NCI-H1694 (cell line): ENCODE measurements around the gene SIGLEC15.
"Not testable (repeated sequence)": the region's sequence is repeated elsewhere in the genome, so short reads cannot be mapped to it uniquely, and the experiment has no call there.

Source experiments
- DNase-seq: peaks from one replicate; lab custom pipeline; 2025; lab: John Stamatoyannopoulos, UW

SIGLEC15 gene

DNA sequence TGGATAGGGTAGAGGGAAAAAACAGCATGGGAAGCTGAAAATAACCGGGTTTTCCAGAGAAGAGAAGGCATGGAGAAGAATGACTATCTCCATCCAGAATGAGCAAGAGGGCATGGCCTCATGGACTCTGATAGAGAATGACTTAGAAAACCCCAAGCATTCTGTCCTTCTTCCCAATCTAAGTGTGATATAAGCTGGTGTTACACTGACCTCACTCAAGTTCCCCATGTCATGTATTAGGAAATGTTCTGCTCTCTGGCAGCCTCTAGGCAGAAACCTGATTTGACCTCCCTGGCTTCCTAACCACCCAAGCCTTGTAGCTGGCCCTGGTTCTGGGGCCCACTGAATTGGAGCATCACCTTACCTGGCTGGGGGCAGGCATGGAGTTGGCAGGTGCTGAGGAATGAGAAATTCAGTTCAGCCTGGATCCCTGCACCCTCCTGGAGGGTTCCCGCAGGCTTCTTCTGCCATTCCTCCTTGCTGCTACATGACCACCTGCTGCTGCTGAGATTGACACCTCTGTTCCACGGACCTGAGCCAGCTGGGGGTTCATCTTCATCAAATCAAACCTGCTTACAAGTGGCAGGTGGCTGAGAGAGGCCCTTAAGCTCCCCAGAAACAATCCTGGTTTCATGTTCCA is 5.2 kb upstream of the SIGLEC15 start:
- DNase-seq, result no peak

DNA sequence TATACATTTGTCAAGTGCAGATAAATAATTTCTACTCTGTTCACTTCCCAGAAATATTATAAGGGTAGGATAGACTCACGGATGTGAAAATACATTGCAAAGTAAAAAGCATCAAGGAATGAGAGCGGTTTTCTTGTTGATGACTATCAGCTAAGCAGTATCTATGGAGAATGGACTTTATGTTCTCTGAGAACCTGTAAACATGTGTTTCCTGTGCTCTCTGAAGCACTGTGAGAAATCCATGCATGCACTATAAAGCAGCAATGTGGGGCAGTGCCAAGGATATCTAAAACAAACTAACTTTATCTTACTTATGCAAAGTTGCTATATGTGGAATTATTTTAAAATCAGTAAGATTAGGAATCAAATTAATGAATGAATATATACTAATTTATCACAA is 4.4 kb upstream of the SIGLEC15 start:
- DNase-seq, result no peak

DNA sequence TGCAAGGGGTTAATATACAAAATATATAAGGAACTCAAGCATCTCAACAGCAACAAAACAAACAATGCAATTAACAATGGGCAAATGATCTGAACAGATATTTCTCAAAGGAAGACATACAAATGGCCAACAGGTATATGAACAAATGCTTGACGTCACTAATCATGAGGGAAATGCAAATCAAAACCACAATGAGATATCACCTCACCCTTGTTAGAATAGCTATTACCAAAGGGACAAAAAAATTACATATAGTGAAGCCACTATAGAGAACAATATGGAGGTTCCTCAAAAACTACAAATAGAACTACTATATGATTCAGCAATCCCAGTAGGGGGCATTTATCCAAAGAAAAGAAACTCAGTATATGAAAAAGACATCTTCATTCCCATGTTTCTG is 3.8 kb upstream of the SIGLEC15 start:
- no peak for DNase-seq

DNA sequence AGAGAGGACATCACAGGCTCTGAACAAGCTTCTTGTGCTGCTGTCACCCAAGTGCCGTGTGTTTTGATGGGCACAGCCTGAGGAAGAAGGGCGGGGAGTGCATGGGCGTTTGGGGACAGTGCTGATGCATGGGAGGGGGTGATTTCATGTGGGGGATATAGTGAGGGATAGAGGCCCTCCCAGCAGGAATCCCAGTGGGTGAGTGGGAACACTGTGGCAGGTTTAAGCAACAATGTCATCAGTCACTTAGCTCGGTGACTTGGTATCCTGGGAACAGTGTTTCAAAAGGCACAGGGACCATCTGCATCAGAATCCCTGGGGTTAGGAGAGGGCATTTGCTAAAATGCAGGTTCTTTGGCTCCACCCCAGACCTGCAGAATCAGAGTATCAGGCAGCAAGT is 609 bp downstream of the SIGLEC15 start:
- no peak for DNase-seq

DNA sequence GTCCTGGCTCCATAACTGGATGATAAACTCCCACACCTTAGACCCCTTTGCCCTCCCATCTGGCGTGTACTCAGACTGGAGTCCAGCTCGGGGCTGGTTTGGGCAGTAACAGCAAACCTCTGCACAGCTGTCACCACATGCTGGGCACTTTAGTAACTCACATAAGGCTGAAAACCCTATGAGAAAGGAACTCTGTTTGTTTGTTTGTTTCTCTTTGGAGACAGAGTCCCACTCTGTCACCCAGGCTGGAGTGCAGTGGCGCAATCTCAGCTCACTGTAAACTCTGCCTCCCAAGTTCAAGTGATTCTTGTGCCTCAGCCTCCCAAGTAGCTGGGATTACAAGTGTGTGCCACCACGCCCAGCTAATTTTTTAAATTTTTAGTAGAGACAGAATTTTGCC is 1.2 kb downstream of the SIGLEC15 start:
- not testable (repeated sequence) for DNase-seq

DNA sequence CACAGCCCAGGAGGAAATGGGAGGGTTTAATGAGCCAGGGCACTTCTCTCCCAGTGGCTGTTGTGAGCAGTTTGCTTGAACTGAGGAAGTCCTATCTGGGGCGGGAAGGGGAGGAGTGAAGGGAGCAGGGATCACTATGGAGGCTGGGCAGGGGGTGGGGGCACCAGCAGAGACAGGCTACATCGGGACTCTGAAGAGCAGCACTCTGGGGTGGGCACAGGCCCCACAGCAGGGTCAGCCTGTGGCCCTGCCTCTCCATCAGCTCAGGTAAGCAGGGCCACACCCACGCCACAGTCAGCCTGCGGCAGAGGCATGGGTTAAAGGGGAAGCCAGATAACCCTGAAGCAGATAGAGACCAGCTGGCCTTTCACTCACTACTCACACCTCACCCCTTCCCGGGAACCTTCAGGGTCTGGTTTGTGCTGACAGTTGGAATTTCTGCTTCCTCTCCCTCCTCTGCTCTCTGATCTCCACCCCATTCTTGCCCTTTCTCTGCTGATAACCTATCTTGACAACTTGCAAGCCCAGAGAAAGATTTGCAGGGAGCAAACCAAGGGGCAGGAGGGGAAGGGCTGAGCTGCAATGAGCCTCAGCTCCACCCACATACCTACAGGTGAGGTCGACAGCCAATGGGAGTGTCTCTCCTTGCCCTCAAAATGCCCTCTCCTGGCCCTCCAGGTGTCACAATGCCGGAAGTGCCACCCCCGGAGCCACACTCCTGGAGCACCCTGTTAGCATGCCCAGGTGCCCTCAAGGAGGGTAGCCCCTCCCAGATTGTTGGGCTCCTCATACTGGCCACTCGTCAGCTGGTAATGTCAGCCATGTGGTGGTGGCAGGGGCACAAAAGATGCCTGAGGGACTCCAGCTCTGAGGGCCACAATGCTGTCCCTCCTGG is 3.7 kb downstream of the SIGLEC15 start:
- DNase-seq, result no peak

DNA sequence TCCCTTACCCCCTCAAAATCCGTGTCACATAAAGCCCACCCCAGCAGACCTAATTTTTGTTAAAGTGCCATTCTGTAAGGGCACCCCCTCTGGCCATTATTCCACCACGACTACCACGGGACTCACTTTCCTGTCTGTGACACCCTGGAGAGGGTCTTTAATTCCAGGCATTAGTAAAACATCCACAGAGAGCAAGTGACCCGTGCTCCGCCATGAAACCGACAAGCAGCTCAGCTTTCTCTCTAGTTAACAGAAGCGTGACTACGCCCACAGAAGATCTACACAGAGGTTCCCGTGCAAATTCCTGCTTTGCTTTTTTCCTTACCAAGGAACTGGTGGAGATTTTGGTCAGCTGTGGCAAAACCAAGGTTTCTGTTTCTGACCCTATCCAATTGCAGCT is 4.4 kb downstream of the SIGLEC15 start:
- DNase-seq, result no peak

DNA sequence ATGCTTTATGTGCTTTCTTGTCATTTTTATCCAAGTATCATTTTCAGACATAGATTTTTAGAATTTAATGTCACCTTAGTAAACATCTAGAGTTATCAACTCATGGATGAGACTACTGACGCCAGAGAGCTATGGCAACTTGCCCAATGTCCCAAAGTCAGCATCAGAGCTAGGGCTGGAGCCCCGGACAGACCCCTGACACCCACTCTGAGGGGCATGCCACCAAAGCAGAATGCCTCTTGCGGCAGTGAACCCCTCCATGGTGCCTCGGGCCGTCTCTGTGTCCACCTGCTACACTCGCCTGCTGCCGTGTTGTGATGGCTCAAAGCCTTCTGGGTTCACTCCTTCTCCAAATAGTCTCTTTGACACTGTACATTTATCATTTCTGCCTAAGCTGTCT is 5.4 kb downstream of the SIGLEC15 start:
- DNase-seq, result no peak

DNA sequence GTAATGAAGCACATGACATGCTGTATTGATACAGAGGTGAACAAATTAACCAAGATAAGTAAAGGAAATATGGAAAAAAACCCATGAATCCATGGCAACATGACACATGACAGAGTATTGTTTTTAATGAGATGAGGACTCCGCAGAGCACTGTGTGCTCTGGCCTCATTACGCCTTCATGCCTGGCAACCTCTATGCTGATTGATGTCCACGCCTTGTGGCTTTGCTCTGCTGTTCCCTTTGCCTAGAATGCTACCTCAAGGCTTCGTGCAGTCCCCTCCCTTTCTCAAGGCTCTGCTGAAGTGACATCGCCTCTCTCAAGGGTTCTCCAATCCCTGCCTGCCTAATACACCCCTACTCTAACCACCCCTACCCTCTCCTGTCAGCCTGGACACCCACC is 8.4 kb downstream of the SIGLEC15 start:
- no peak for DNase-seq

DNA sequence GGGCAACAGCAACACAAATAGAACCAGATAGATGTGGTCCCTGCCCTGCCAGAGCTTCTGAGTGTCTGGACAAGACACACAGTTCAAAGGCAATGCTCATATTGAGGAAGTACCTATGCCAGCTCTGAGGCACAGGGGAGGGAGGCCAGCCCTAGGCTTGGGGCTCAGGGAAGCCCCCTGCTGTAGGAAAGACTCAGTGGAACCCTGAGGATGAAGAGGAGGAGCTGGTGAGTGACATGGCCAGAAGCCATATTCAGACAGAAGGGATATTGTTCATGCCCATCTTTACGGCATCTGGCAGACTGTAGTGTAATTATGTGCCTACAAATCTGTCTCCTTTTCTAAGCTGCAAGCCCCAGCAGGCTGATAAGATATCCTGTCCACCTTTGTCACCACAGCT is 8.8 kb downstream of the SIGLEC15 start:
- DNase-seq, result peak; percentile 32

DNA sequence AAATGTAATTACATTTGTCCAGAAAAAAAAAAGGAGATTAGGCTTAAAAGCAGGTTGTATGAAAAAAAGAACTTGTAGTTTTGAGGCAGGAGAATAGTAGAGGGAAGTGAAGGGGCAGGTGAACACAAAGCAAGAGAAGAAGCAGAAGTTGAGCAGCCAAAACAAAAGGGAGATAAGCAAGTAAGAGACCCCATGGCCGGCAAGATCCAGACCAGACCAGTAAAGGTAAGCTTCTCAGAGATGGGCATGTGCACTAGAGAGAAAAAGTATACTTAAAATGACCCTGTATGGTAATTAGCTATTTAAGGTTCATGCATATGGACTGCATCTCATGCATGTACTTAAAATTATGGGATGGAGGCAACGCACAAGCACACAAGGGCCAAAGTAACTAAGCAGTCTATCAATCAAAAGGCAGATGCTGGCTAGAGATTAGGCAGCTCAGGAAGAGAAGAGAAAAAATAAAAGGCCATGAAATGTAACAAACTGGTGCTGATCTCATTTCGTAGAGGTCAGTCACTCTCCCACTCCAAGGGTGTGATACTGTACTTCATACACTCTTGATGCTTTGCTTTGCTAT is 9.7 kb downstream of the SIGLEC15 start:
- DNase-seq, result no peak

DNA sequence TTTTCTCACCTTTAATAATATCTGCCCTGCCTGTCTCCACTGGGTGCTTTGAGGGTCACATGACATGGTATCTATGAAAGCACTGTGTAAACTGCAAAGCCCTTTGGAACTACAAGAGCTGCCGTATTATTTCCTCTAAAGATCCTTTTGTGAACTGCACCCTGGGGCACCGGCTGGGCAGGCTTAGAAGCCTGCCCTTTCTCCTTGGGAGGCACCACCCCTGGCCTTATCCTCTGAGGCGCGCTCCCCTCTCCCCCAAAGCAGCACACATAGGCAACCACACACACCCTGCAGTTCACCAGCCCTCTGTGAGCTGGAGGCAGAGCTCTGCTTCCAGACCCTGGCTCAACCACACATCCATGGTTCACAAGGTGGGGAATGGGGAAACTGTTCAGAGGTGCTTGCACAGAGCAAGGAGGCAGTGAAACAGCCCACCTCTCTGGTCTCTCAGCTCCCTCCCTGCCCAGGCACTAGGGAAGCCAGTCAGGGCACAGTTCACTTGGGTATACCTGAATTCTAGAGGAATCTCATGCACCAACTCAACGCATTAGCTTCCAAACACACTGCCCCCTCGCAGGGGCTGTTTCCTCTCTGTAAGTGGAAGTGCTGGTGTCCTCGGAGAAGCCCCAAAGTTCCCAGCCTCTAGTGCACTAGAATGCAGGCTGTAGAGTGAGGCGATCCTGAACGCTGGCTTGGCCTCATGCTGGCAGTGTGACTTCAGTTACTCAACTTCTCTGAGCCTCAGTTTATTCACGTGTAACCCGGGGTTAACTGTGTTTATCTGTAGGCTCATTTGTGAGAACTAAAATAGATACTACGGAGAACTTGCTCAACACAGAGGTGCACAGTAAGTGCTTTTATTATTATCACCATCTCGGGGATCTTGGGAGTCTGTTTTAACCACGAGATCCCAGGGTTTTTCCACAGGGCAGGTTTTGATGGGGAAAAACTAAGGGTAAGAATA is 11.0 kb downstream of the SIGLEC15 start:
- no peak for DNase-seq

DNA sequence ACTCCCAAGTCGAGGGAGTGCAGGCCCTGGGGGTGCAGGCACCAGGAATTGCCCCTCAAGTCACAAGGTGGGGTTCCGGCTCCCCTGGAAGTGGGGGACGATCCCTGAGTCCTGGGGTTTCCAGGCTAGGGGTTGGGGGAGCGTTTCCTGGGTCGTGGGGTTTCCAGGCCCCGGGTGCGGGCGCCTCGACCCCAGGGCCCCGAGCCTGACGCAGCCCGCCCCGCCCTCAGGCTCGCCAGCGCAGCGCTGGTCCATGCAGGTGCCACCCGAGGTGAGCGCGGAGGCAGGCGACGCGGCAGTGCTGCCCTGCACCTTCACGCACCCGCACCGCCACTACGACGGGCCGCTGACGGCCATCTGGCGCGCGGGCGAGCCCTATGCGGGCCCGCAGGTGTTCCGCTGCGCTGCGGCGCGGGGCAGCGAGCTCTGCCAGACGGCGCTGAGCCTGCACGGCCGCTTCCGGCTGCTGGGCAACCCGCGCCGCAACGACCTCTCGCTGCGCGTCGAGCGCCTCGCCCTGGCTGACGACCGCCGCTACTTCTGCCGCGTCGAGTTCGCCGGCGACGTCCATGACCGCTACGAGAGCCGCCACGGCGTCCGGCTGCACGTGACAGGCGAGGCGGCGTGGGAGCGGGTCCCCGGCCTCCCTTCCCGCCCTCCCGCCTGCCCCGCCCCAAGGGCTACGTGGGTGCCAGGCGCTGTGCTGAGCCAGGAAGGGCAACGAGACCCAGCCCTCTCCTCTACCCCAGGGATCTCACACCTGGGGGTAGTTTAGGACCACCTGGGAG is 12.0 kb downstream of the SIGLEC15 start:
- DNase-seq, result no peak

DNA sequence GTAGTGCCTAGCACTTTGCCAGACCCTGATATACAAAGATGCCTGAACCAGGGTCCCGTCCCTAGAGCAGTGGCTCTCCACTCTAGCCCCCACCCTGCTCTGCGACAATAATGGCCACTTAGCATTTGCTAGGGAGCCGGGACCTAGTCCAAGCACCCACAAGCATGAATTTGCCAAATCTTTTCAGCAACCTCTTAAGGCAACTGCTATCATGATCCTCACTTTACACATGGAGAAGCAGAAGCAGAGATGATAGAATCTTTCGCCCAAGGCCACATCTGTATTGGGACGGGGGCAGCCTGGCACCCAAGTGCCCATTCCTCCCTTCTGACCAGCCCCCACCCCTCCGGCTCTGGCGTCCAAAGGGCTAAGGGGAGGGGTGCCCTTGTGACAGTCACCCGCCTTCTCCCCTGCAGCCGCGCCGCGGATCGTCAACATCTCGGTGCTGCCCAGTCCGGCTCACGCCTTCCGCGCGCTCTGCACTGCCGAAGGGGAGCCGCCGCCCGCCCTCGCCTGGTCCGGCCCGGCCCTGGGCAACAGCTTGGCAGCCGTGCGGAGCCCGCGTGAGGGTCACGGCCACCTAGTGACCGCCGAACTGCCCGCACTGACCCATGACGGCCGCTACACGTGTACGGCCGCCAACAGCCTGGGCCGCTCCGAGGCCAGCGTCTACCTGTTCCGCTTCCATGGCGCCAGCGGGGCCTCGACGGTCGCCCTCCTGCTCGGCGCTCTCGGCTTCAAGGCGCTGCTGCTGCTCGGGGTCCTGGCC is 13.0 kb downstream of the SIGLEC15 start:
- DNase-seq, result no peak

DNA sequence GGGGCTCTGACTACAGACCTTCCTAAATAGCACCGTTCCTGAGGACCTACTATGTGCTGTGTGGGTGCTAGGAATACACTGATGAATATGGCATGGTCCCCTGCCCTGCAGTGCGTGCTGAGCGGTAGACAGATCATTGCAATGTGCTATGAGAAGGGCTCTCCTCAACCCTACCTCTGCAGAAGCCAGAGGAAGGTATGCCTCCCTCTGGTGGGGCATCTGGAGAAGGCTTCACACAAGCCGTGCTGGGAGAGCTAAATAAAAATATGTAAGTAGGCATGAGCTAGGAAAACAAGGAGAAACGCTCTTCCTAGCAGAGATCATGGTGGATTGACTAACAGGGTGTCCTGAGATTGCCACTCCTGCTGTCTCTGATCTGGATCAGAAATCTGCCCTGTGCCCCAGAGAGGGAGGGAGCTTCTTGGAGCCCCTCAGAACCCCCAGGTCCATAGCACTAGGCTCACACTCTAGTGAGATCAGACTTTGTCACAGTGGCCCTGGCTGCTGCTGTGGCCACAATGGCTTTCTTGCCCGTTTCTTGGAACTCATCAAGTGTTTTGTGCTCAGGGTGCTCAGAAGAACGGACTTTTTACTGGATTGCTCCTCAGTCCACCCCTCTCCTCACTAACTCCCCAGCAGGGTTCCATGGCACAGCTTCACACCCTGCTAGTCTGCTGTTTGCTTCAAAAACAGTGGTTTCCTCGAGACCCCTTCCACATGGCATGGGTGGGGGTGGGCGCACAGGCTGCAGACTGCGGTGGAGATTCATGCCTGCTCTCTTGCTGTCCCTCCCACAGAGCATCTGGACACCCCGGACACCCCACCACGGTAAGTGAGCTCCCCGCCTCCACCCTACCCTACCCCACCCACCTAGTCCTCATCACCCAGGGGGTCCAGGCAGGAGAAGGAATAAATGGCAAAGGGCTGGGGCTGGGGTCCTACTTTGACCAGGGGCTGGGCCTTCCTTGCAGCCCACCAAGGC is 14.2 kb downstream of the SIGLEC15 start:
- DNase-seq, result peak; percentile 18

DNA sequence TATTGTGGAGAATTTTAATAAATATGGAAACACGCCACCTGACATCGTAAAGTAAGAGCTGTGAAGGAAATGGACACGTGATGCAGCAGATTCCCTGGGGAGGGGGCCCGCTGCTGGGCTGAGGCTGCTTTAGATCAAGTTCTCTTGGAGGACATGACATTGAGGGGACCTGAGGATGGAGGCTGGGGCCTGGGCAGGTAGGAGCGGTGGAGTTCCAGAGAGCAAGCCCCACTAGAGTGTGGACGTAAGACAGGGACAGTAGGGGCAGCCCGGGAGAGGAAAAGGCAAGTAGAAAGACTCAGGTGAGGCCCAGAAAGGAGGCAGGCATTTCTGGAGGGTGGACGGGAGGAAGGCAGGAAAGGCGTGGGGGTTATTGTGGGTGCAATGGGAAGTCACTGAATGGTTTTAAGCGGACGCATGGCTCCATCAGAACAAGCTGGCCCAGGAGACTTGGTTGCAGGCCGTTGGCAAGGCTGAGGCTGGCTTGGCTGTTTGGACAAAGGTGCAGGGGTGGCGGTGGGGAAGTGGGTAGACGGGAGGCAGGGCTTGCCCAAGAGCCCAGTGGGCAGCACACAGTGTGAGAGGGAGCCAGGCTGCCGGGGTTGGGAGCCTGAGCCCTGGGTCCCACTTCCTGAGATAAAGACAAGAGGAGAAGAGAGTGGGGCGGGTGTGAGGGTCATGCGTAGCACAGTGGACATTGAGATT is 15.7 kb downstream of the SIGLEC15 start:
- DNase-seq, result no peak

DNA sequence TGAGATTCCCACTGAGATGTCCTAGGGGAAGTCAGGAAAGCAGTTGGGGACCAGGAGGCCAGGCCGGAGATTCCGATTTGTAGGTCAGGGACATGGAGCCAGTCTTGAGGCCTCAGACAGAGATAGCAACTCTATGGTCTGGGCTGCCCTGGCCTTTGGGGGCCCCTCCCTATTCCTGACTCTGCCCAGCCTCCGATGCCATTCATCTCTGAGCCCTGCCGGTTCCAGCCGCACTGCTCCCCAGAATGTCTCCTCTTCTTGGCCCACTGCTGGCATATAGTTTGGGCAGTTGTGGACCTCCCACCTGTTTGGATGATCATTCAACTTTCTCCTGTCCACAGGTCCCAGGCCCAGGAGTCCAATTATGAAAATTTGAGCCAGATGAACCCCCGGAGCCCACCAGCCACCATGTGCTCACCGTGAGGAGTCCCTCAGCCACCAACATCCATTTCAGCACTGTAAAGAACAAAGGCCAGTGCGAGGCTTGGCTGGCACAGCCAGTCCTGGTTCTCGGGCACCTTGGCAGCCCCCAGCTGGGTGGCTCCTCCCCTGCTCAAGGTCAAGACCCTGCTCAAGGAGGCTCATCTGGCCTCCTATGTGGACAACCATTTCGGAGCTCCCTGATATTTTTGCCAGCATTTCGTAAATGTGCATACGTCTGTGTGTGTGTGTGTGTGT is 16.4 kb downstream of the SIGLEC15 start:
- no peak for DNase-seq

DNA sequence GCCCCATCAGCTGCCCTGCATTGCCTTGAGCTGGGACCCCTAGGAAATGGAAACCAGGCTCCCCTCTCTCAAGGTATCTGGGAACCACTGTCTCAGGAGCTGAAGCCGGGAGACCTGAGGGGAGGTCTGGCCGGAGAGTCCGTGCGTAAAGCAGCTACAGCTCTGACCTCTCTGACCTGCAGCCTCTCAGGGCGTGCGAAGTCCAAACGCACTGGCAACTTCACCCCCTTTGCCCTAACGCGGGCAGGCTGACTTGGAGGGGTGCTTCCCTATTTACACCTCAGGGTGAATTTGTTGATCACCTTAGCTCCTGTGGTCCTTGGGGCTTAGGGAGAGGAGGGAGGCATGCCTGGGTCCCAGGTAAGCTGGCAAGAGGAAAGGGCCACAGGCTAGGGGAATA is 17.5 kb downstream of the SIGLEC15 start:
- DNase-seq, result no peak
